Measurements from ENCODE around the gene ST6GALNAC4. TPM values are rescaled to one million over a fixed set of nuclear protein-coding genes. Genes with fewer than 3 reads are reported as not detected.

The ST6GALNAC4 gene
- total and polyA plus RNA-seq, 9 of the 15 experiments (the other 6 are each of a cell fraction or from before 2014, with no cell fraction given): 2.6 to 43.1 (median 15.4) TPM

DNA sequence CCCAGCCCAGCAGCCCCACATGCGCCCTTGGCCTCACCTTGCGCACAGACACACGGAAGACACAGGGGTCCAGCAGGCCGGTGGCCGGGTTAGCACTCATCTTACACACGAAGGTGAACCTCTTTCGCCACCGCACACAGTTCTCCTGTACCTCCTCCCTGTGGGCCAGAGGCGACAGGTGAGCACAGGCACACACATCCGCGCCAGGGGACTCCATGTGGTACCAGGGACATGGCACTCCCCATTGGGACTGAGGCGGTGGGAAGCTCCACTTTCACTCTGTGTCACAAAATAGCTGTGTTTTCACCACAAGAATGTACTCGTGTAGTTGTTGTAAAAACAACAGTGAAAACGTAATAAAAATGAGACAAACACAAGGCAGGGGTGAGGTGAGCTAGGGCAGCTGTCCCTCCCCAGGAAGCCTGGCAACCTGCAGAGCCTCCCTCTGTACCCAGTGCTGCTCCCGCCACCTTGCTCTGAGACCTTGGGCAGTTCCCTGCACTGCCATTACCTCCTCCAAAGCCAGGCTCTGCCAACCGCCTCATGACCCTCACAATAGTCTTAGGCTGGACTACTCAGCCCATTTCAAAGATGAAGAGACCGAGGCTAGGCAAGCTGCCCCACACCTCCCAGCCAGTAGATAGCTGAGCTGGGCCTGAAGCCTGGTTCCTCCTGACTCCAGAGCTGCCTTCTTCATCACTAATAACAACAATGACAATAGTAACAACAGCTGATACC lies 37.1 kb upstream of the ST6GALNAC4 start:
- in situ Hi-C loops (cut with MboI): no loop called here
- Histone ChIP-seq H3K9me3 (replicated peaks; ENCODE audit: control insufficient read depth, insufficient read depth, low read depth, low read length) (no peaks in the 10 kb centered on the region), H3K9ac (ENCODE audit: insufficient read depth in 1 of 2, low read depth in 2 of 2, low read length in 2 of 2) (peak overlapping the region in 1 of 2 experiments; percentile 83; a peak in 1 of 4 replicates), H4K20me1 (replicated peaks; ENCODE audit: control insufficient read depth, insufficient read depth, low read length) (peaks cover 11% of the 10 kb centered on the region; the same call in 1 of the 2 replicates), H3K79me2 (ENCODE audit: control insufficient read depth, insufficient read depth, low read length) (peaks cover 44% of the 10 kb centered on the region), H3K4me1 (replicated peaks in 1 of 2; ENCODE audit: control insufficient read depth in 2 of 2, insufficient read depth in 2 of 2, low read length in 2 of 2) (peaks cover 22 to 52% of the 10 kb centered on the region in 2 experiments), H3K36me3 (ENCODE audit: control insufficient read depth, insufficient read depth, low read length) (no peaks in the 10 kb centered on the region), H2AFZ (ENCODE audit: low read depth, low read length) (no peak overlapping the region), H3K27me3 (ENCODE audit: control insufficient read depth in 2 of 2, insufficient read depth in 2 of 2, low read length in 2 of 2) (no peaks in the 10 kb centered on the region), H3K4me3 (no peak overlapping the region), H3K4me2 (ENCODE audit: insufficient read depth, low read length) (no peak overlapping the region), H3K9me1 (ENCODE audit: control insufficient read depth, insufficient read depth, low read length) (no peaks in the 10 kb centered on the region), H3K27ac (ENCODE audit: extremely low read depth, low read depth, low read length) (no peak overlapping the region)
- FAIRE-seq: no peak
- intact Hi-C loops (cut with micrococcal nuclease): no loop called here
- 83% methylated on average over 17 of the region's 17 CpGs for whole genome bisulfite sequencing (ENCODE audit: insufficient coverage, low coverage, missing lambda C conversion rate)
- POLR2A ChIA-PET: interaction anchor here (0.7 to 3.0 kb wide), 5 partner anchors 11 to 212 kb away, joined by 3 to 18 read pairs (median 3); partner anchors contain the start of gene NAIF1
- BruUV-seq (replicated peaks): no TSS peak
- no peak for ATAC-seq
- no peak for DNase-seq (ENCODE audit: extremely low read depth in 1 of 4, low spot score in 3 of 4)
- CTCF ChIA-PET (ENCODE audit: low intra/inter-chr PET ratio): no interaction called here
- TF ChIP-seq, protein P1, sequence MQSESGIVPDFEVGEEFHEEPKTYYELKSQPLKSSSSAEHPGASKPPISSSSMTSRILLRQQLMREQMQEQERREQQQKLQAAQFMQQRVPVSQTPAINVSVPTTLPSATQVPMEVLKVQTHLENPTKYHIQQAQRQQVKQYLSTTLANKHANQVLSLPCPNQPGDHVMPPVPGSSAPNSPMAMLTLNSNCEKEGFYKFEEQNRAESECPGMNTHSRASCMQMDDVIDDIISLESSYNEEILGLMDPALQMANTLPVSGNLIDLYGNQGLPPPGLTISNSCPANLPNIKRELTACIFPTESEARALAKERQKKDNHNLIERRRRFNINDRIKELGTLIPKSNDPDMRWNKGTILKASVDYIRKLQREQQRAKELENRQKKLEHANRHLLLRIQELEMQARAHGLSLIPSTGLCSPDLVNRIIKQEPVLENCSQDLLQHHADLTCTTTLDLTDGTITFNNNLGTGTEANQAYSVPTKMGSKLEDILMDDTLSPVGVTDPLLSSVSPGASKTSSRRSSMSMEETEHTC (IDR thresholded peaks at IDR 0.05): no peak
- TF ChIP-seq BMI1 (IDR thresholded peaks at IDR 0.05; ENCODE audit: low read length) (no peak), KDM1A (IDR thresholded peaks at IDR 0.05) (0 out of 4 replicates have a peak, but pooled peaks of 1 of the 2 experiments have one; percentile 23), RBM25 (IDR thresholded peaks at IDR 0.05; ENCODE audit: low read depth, low read length, severe bottlenecking) (peak; percentile 54), ZNF263 (CRISPR knock-in tag; IDR thresholded peaks at IDR 0.05; ENCODE audit: borderline replicate concordance) (no peak), ATF7 (IDR thresholded peaks at IDR 0.05) (no peak), EP400 (IDR thresholded peaks at IDR 0.05) (no peak), MAFK (IDR thresholded peaks at IDR 0.05; ENCODE audit: low read length) (no peak), ZBTB8A (IDR thresholded peaks at IDR 0.05; ENCODE audit: partially characterized antibody) (no peak), EZH2 (IDR thresholded peaks at IDR 0.05; ENCODE audit: borderline replicate concordance, low read depth, low read length) (no peak), FOXA3 (CRISPR knock-in tag; conservative IDR thresholded peaks at IDR 0.05 in 1 of 2, IDR thresholded peaks at IDR 0.05 in 1 of 2) (no peak), SIX5 (IDR thresholded peaks at IDR 0.05; ENCODE audit: borderline replicate concordance in 1 of 2, insufficient read depth in 1 of 2, low read depth in 1 of 2, low read length in 2 of 2) (no peak), TBP (optimal IDR thresholded peaks at IDR 0.05; ENCODE audit: low read depth, low read length) (no peak), ZKSCAN8 (CRISPR knock-in tag; IDR thresholded peaks at IDR 0.05) (no peak)
- TF ChIP-seq, protein P2, sequence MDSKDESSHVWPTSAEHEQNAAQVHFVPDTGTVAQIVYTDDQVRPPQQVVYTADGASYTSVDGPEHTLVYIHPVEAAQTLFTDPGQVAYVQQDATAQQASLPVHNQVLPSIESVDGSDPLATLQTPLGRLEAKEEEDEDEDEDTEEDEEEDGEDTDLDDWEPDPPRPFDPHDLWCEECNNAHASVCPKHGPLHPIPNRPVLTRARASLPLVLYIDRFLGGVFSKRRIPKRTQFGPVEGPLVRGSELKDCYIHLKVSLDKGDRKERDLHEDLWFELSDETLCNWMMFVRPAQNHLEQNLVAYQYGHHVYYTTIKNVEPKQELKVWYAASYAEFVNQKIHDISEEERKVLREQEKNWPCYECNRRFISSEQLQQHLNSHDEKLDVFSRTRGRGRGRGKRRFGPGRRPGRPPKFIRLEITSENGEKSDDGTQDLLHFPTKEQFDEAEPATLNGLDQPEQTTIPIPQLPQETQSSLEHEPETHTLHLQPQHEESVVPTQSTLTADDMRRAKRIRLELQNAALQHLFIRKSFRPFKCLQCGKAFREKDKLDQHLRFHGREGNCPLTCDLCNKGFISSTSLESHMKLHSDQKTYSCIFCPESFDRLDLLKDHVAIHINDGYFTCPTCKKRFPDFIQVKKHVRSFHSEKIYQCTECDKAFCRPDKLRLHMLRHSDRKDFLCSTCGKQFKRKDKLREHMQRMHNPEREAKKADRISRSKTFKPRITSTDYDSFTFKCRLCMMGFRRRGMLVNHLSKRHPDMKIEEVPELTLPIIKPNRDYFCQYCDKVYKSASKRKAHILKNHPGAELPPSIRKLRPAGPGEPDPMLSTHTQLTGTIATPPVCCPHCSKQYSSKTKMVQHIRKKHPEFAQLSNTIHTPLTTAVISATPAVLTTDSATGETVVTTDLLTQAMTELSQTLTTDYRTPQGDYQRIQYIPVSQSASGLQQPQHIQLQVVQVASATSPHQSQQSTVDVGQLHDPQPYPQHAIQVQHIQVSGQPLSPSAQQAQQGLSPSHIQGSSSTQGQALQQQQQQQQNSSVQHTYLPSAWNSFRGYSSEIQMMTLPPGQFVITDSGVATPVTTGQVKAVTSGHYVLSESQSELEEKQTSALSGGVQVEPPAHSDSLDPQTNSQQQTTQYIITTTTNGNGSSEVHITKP (IDR thresholded peaks at IDR 0.05; ENCODE audit: partially characterized antibody): peak; percentile 28
- TF ChIP-seq, protein P3, sequence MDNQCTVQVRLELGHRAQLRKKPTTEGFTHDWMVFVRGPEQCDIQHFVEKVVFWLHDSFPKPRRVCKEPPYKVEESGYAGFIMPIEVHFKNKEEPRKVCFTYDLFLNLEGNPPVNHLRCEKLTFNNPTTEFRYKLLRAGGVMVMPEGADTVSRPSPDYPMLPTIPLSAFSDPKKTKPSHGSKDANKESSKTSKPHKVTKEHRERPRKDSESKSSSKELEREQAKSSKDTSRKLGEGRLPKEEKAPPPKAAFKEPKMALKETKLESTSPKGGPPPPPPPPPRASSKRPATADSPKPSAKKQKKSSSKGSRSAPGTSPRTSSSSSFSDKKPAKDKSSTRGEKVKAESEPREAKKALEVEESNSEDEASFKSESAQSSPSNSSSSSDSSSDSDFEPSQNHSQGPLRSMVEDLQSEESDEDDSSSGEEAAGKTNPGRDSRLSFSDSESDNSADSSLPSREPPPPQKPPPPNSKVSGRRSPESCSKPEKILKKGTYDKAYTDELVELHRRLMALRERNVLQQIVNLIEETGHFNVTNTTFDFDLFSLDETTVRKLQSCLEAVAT (IDR thresholded peaks at IDR 0.05): no peak
